Measurements from ENCODE around the gene UBE2V1.
A peak's percentile ranks its signal among the peaks of the same experiment; 100 is the strongest.
"Not testable (repeated sequence)": the region's sequence is repeated elsewhere in the genome, so short reads cannot be mapped to it uniquely, and the experiment has no call there.

Gene UBE2V1

GRCh38 chr20:50073500-50073899, 39.5 kb downstream of the UBE2V1 start:
- Mint-ChIP-seq H3K4me1 (no peaks in the 10 kb centered on the region), H3K27ac (no peak overlapping the region), H3K27me3 (peaks cover under 1% of the 10 kb centered on the region), H3K9me3 (no peaks in the 10 kb centered on the region), H3K4me3 (no peak overlapping the region), H3K36me3 (no peaks in the 10 kb centered on the region)
- ATAC-seq, result no peak

- Mint-ChIP-seq H3K27me3 (peaks cover 11% of the 10 kb centered on the region), H3K4me1 (no peaks in the 10 kb centered on the region), H3K4me3 (peak overlapping the region; percentile 77), H3K36me3 (no peaks in the 10 kb centered on the region), H3K27ac (peak overlapping the region; percentile 72), H3K9me3 (no peaks in the 10 kb centered on the region)
- ATAC-seq, result peak; percentile 98
These were observed 41.7 kb downstream of the UBE2V1 start for GRCh38 chr20:50071039-50071888.

- H3K4me1 Mint-ChIP-seq, result no peaks in the 10 kb centered on the region
- no peak overlapping the region for H3K27ac Mint-ChIP-seq
- H3K9me3 Mint-ChIP-seq, result no peaks in the 10 kb centered on the region
- no peak for ATAC-seq
- H3K27me3 Mint-ChIP-seq, result peaks cover 11% of the 10 kb centered on the region
- H3K36me3 Mint-ChIP-seq, result no peaks in the 10 kb centered on the region
- H3K4me3 Mint-ChIP-seq, result no peak overlapping the region
These were observed 42.6 kb downstream of the UBE2V1 start for GRCh38 chr20:50070361-50070760.

- no peak for ATAC-seq
- Mint-ChIP-seq H3K9me3 (no peaks in the 10 kb centered on the region), H3K4me1 (no peaks in the 10 kb centered on the region), H3K27ac (no peak overlapping the region), H3K4me3 (no peak overlapping the region), H3K36me3 (no peaks in the 10 kb centered on the region), H3K27me3 (peaks cover 18% of the 10 kb centered on the region)
These were observed 44.8 kb downstream of the UBE2V1 start for GRCh38 chr20:50068041-50068651.

GRCh38 chr20:50067461-50067860, 45.5 kb downstream of the UBE2V1 start:
- Mint-ChIP-seq H3K36me3 (no peaks in the 10 kb centered on the region), H3K4me1 (no peaks in the 10 kb centered on the region), H3K27ac (no peak overlapping the region), H3K9me3 (no peaks in the 10 kb centered on the region), H3K4me3 (no peak overlapping the region), H3K27me3 (peaks cover 18% of the 10 kb centered on the region)
- no peak for ATAC-seq

- no peak overlapping the region for H3K27ac Mint-ChIP-seq
- H3K36me3 Mint-ChIP-seq, result no peaks in the 10 kb centered on the region
- H3K4me1 Mint-ChIP-seq, result no peaks in the 10 kb centered on the region
- no peaks in the 10 kb centered on the region for H3K9me3 Mint-ChIP-seq
- no peak overlapping the region for H3K4me3 Mint-ChIP-seq
- ATAC-seq, result no peak
- H3K27me3 Mint-ChIP-seq, result peaks cover 18% of the 10 kb centered on the region
These were observed 45.9 kb downstream of the UBE2V1 start for GRCh38 chr20:50067018-50067417.

- H3K9me3 Mint-ChIP-seq, result no peaks in the 10 kb centered on the region
- no peak for ATAC-seq
- H3K4me1 Mint-ChIP-seq, result no peaks in the 10 kb centered on the region
- H3K4me3 Mint-ChIP-seq, result no peak overlapping the region
- H3K27ac Mint-ChIP-seq, result no peak overlapping the region
- peaks cover 18% of the 10 kb centered on the region for H3K27me3 Mint-ChIP-seq
- H3K36me3 Mint-ChIP-seq, result no peaks in the 10 kb centered on the region
These were observed 46.7 kb downstream of the UBE2V1 start for GRCh38 chr20:50066161-50066834.

- no peaks in the 10 kb centered on the region for H3K36me3 Mint-ChIP-seq
- no peak overlapping the region for H3K4me3 Mint-ChIP-seq
- H3K27ac Mint-ChIP-seq, result no peak overlapping the region
- ATAC-seq, result no peak
- peaks cover 18% of the 10 kb centered on the region for H3K27me3 Mint-ChIP-seq
- no peaks in the 10 kb centered on the region for H3K9me3 Mint-ChIP-seq
- no peaks in the 10 kb centered on the region for H3K4me1 Mint-ChIP-seq
These were observed 47.7 kb downstream of the UBE2V1 start for GRCh38 chr20:50065325-50065615.

GRCh38 chr20:50063763-50064162, 49.2 kb downstream of the UBE2V1 start:
- H3K9me3 Mint-ChIP-seq, H3K27ac Mint-ChIP-seq, ATAC-seq, H3K4me3 Mint-ChIP-seq, H3K36me3 Mint-ChIP-seq, H3K4me1 Mint-ChIP-seq: not testable (repeated sequence)
- H3K27me3 Mint-ChIP-seq, result peaks cover 18% of the 10 kb centered on the region

GRCh38 chr20:50062006-50062838, 50.7 kb downstream of the UBE2V1 start:
- no peaks in the 10 kb centered on the region for H3K9me3 Mint-ChIP-seq

GRCh38 chr20:50061151-50062005, 51.6 kb downstream of the UBE2V1 start:
- peaks cover 5% of the 10 kb centered on the region for H3K4me1 Mint-ChIP-seq
- H3K9me3 Mint-ChIP-seq, result no peaks in the 10 kb centered on the region

More at GRCh38 chr20:50062006-50062838, 50.7 kb downstream of the UBE2V1 start:
- Mint-ChIP-seq H3K27me3 (peaks cover 7% of the 10 kb centered on the region), H3K4me3 (no peak overlapping the region), H3K4me1 (peaks cover 5% of the 10 kb centered on the region), H3K27ac (no peak overlapping the region), H3K36me3 (no peaks in the 10 kb centered on the region)
- no peak for ATAC-seq

GRCh38 chr20:50058662-50059402, 54.1 kb downstream of the UBE2V1 start:
- no peak overlapping the region for H3K4me3 Mint-ChIP-seq
- no peaks in the 10 kb centered on the region for H3K9me3 Mint-ChIP-seq
- no peak overlapping the region for H3K27ac Mint-ChIP-seq
- H3K4me1 Mint-ChIP-seq, result peaks cover 5% of the 10 kb centered on the region
- peaks cover 10% of the 10 kb centered on the region for H3K27me3 Mint-ChIP-seq
- no peak for ATAC-seq
- H3K36me3 Mint-ChIP-seq, result no peaks in the 10 kb centered on the region

More at GRCh38 chr20:50061151-50062005, 51.6 kb downstream of the UBE2V1 start:
- Mint-ChIP-seq H3K27ac (no peak overlapping the region), H3K27me3 (peaks cover 7% of the 10 kb centered on the region), H3K36me3 (no peaks in the 10 kb centered on the region), H3K4me3 (no peak overlapping the region)
- no peak for ATAC-seq

GRCh38 chr20:50057714-50058053, 55.3 kb downstream of the UBE2V1 start:
- H3K9me3 Mint-ChIP-seq, result no peaks in the 10 kb centered on the region
- H3K27ac Mint-ChIP-seq, result no peak overlapping the region
- H3K36me3 Mint-ChIP-seq, result no peaks in the 10 kb centered on the region
- H3K4me1 Mint-ChIP-seq, result peaks cover 5% of the 10 kb centered on the region
- ATAC-seq, result no peak
- H3K27me3 Mint-ChIP-seq, result peaks cover 11% of the 10 kb centered on the region
- no peak overlapping the region for H3K4me3 Mint-ChIP-seq
